NCI-H774 (cell line): Measurements from ENCODE around the gene GPR141.

Experiments used
- DNase-seq: peaks from one replicate; lab custom pipeline; 2025; lab: John Stamatoyannopoulos, UW

Gene GPR141

DNA sequence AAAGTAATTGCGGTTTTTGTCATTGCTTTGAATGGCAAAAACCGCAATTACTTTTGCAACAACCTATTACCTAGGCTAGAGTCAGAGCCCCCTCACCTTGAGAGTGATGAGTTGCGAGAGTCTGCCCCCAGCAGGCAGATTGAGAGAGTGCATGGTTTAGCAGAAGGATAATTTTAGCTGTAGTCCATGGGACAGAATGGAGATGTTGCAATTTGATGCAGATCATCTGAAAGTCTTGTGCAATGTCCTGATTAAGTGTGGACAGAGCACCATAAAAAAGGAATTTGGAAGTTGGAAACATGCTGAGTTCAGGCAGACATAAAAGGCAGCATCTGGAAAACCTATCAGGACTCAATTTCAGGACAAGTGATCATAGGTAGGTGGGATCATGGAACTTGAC lies 48.7 kb downstream of the GPR141 start:
- DNase-seq = no peak

GRCh38 chr7:37732888-37733287 lies 49.3 kb downstream of the GPR141 start:
- DNase-seq = no peak

DNA sequence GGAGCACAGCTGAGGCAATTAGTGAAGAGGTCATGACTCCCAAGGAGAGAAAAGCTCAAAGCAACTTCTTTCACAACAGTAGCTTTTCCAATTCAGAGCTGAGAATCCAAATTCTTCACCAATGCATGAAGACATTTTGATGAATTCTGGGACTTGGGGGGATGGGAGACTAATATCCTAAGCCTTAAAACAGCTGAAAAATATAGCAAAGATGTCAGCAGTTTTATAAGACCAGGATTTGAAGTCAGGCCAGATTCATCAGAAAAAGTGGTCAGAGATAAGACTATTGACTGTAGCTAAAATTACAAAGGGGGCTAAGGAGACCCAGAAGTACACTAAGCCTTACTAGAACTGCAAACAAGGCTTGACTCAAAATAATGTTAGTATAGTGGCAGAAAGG lies 51.6 kb downstream of the GPR141 start:
- no peak for DNase-seq

GRCh38 chr7:37738321-37738720 lies 54.8 kb downstream of the GPR141 start:
- no peak for DNase-seq

GRCh38 chr7:37740398-37740797 lies 56.8 kb downstream of the GPR141 start:
- DNase-seq = no peak

GRCh38 chr7:37741776-37742175 lies 58.2 kb downstream of the GPR141 start:
- DNase-seq = no peak

DNA sequence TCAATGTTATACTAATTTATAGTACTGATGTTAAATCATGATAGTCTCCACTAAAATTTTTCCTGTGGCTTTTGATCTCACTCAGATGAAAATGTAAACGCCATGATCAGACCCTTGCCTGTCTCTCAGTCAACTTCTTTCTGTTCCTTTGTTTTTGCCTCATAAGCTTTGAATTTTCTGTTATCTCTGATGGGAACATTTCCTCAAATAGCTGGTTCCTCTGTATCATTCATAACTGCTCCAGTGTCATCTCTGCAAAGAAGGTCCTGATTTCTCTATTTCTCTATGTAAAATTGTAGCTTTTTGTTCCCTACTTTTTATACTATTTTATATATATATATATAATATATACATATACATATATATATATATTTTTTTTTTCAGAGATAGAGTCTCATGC lies 67.5 kb downstream of the GPR141 start:
- no peak for DNase-seq

DNA sequence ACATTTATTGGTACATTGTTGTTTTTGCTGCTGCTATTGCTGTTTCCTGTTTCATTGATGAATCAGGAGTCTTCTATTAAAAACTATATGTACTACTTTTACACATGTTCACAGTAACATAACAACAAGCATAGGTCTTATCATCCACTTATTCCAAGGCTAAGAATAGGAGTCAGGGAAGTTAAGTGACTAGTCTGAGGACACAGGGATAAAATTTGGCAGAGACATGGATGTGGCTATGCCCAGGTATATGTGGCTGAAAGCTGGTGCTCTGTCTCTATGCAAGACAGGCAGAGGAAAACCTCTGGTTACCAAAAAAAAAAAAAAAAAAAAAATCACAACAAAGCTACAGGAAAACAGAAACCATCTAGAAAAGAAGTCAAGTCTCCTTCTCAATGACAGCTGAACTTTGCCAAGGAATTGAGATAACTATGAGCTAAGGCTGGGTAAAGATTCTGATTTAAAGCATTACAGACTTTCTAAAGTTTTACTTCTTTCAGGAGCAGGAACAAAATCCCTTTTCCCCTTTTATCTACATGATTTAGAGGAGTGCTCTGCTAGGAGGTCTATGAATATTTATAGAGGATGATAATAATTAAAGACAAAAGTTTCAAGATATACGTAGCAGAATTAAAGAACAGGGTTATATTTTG lies 70.0 kb downstream of the GPR141 start:
- DNase-seq = no peak

- DNase-seq = no peak
Observed at GRCh38 chr7:37756797-37757551, 73.4 kb downstream of the GPR141 start.

DNA sequence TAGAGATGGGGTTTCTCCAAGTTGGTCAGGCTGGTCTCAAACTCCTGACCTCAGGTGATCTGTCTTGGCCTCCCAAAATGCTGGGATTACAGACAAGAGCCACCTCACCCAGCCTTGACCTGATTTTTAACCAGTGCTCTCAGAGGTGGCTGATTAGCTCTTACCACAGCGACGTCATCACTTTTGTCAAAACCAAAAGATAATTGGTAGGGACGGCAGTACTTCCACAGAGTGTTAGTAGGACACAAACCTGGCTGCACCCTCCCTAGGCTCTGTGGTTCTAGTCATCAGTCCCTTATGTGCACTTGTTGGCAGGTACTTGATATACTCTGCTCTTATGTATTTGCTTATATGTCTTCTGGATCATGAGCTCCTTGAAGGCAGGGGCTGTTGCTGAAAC lies 74.0 kb downstream of the GPR141 start:
- no peak for DNase-seq

- no peak for DNase-seq
Observed at GRCh38 chr7:37758501-37759045, 75.0 kb downstream of the GPR141 start.

DNA sequence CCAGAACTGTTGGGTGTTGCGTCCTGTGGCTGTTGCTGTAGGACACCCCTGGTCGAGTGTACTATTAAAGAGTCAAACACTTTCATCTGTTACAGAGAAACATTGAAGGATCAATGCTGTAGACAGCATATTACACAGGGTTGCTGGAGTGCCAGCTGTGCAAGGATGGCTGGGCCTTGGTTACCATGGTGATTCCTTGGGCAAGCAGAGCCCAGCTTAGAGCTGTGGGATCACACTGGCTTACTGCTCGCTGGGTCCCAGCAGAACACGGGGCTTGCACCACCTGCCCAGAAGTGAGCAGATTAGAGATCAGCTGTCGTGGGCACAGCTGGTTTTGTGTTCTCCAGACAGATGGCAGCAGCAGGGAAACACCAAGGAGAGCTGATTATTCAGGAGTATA lies 76.0 kb downstream of the GPR141 start:
- peak; percentile 4 for DNase-seq

GRCh38 chr7:37765421-37765829 lies 81.9 kb downstream of the GPR141 start:
- no peak for DNase-seq

DNA sequence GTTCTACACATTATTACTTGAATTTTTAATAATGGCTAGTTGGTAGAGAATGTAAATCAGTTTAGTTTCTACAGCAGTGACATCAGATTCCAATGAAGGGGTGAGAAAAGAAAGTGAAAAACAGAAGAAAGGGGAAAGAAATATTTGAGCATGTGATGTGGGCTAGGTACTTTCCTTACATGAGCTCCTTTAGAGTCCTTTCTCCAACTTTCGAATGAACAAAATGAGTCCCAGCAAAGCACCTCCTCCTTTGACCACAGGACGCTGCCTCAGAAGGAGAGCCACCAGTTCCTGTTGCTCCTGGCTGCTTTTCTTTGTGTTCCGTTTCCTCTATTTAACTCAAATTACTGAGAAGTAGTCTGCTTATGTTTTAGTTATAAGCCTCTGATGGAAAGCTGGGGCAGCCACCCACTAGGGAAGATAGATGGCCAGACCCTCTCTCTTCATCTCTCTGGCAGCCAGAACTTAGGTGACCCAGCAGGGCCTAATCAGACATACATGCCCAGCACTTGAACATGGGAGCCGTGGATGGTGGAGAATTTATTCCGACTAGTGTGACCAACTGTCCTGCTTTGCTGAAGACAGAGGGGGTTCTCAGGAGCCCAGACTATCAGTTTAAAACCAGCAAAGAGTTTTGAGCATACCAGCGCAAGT lies 82.4 kb downstream of the GPR141 start:
- no peak for DNase-seq

GRCh38 chr7:37768611-37769010 lies 85.0 kb downstream of the GPR141 start:
- DNase-seq = no peak

GRCh38 chr7:37769291-37769690 lies 85.7 kb downstream of the GPR141 start:
- no peak for DNase-seq

DNA sequence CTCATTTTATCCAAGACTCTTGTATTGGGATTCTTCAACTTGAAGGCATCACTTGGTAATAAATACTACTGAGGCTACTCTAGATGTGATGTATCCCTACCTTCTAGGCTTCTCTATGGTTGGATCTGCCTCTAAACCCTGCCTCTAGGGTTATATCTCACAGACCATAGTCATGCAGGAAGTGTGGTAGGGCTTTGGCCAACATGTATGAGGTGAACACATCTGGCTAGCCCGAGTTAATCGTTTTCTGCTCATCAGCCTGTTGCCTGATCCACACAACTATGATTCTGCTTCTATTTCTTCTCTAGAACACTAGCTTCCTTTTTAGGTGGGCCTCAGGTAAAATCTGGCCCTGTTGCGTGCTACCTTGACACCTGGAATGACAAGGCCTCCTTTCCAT lies 86.2 kb downstream of the GPR141 start:
- no peak for DNase-seq

DNA sequence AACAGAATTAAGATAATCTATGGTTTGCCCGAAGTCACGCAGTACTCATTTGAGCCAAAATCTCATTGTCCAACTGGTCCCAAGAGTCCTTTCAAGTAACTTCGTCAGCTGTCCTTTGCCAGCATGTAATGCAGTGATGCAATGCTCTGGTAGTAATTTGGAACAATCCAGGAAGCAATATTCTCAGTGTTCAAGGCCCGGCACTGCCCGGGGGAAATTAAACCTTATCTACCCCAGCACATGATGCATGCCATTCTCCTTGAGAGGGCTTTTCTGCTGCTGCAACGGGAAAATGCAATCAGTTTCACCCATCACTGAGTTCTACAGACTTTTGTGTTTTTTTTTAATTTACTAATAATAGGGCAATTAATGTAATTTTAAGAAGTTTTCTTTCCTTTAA lies 87.3 kb downstream of the GPR141 start:
- no peak for DNase-seq

GRCh38 chr7:37771342-37771741 lies 87.8 kb downstream of the GPR141 start:
- no peak for DNase-seq

GRCh38 chr7:37771801-37772200 lies 88.2 kb downstream of the GPR141 start:
- DNase-seq = no peak

DNA sequence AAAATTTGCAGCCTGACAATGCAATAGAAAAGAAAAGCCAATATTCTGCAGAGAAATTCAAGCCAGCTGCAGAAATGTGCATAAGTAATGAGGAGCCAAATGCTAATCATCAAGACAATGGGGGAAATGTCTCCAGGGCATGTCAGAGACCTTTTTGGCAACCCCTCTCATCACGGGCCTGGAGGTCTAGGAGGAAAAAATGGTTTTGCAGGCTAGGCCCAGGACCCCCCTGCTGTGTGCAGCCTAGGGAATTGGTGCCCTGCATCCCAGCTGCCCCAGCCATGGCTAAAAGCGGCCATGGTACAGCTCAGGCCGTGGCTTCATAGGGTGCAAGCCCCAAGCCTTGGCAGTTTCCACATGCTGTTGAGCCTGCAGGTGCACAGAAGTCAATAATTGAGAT lies 92.4 kb downstream of the GPR141 start:
- DNase-seq = no peak

GRCh38 chr7:37781156-37781555 lies 97.6 kb downstream of the GPR141 start:
- no peak for DNase-seq

- no peak for DNase-seq
Observed at GRCh38 chr7:37782166-37782565, 98.6 kb downstream of the GPR141 start.
